ENCODE results near the gene SH3BP4.
A peak's percentile ranks its signal among the peaks of the same experiment; 100 is the strongest.

- TF ChIP-seq, protein P1, sequence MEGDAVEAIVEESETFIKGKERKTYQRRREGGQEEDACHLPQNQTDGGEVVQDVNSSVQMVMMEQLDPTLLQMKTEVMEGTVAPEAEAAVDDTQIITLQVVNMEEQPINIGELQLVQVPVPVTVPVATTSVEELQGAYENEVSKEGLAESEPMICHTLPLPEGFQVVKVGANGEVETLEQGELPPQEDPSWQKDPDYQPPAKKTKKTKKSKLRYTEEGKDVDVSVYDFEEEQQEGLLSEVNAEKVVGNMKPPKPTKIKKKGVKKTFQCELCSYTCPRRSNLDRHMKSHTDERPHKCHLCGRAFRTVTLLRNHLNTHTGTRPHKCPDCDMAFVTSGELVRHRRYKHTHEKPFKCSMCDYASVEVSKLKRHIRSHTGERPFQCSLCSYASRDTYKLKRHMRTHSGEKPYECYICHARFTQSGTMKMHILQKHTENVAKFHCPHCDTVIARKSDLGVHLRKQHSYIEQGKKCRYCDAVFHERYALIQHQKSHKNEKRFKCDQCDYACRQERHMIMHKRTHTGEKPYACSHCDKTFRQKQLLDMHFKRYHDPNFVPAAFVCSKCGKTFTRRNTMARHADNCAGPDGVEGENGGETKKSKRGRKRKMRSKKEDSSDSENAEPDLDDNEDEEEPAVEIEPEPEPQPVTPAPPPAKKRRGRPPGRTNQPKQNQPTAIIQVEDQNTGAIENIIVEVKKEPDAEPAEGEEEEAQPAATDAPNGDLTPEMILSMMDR (IDR thresholded peaks at IDR 0.05; ENCODE audit: low read depth, low read length, missing input control), result no peak
- peak; percentile 33 to 74 for TF ChIP-seq RAD21 (IDR thresholded peaks at IDR 0.05)
- TF ChIP-seq REST (IDR thresholded peaks at IDR 0.05), result no peak
- TF ChIP-seq TAF1 (conservative IDR thresholded peaks at IDR 0.05), result no peak
- TF ChIP-seq, protein P2, sequence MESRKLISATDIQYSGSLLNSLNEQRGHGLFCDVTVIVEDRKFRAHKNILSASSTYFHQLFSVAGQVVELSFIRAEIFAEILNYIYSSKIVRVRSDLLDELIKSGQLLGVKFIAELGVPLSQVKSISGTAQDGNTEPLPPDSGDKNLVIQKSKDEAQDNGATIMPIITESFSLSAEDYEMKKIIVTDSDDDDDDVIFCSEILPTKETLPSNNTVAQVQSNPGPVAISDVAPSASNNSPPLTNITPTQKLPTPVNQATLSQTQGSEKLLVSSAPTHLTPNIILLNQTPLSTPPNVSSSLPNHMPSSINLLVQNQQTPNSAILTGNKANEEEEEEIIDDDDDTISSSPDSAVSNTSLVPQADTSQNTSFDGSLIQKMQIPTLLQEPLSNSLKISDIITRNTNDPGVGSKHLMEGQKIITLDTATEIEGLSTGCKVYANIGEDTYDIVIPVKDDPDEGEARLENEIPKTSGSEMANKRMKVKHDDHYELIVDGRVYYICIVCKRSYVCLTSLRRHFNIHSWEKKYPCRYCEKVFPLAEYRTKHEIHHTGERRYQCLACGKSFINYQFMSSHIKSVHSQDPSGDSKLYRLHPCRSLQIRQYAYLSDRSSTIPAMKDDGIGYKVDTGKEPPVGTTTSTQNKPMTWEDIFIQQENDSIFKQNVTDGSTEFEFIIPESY (IDR thresholded peaks at IDR 0.05), result no peak
- peak in 1 of 2 donors; percentile 14 for TF ChIP-seq JUND (IDR thresholded peaks at IDR 0.05)
Observed at GRCh38 chr2:234989183-234989701, 37.4 kb downstream of the SH3BP4 start.
